ENCODE measurements around the gene GP5. TPM values are rescaled to one million over a fixed set of nuclear protein-coding genes. Genes with fewer than 3 reads are reported as not detected.

GP5 gene
- total RNA-seq, 2 donors from 2014 or later = not detected

DNA sequence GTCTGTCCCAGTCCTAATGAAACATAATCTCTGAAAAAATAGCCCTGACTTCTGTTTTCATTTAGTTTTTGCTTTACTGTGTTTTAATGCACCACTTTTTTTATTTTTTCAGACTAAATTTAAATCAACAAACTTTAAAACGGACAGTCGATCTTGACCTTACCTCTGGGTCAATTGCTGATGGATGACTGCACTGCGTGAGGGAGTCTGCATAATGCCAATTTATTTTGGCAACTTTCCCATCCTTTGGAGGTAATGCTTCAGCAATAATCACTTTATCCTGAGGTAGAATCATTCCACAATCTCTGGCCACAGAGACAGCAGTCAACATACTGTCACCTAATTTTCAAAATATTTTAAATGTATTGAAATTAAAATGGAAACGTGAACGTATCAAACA, 32.5 kb upstream of the GP5 start:
- TF ChIP-seq, protein P1, sequence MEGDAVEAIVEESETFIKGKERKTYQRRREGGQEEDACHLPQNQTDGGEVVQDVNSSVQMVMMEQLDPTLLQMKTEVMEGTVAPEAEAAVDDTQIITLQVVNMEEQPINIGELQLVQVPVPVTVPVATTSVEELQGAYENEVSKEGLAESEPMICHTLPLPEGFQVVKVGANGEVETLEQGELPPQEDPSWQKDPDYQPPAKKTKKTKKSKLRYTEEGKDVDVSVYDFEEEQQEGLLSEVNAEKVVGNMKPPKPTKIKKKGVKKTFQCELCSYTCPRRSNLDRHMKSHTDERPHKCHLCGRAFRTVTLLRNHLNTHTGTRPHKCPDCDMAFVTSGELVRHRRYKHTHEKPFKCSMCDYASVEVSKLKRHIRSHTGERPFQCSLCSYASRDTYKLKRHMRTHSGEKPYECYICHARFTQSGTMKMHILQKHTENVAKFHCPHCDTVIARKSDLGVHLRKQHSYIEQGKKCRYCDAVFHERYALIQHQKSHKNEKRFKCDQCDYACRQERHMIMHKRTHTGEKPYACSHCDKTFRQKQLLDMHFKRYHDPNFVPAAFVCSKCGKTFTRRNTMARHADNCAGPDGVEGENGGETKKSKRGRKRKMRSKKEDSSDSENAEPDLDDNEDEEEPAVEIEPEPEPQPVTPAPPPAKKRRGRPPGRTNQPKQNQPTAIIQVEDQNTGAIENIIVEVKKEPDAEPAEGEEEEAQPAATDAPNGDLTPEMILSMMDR (IDR thresholded peaks at IDR 0.05) = no peak
- TF ChIP-seq POLR2A (IDR thresholded peaks at IDR 0.05) = no peak
- Histone ChIP-seq H3K4me3 (no peak overlapping the region), H3K27me3 (no peaks in the 10 kb centered on the region), H3K4me1 (no peaks in the 10 kb centered on the region), H3K36me3 (replicated peaks in 1 of 2; ENCODE audit: insufficient read depth in 1 of 2, low read depth in 2 of 2) (peaks cover 0 to 43% of the 10 kb centered on the region in 2 donors), H3K9me3 (no peaks in the 10 kb centered on the region), H3K27ac (no peak overlapping the region)
- intact Hi-C loops (cut with DNase I) = no loop called here
- 56 to 61% methylated on average over 5 of the region's 5 CpGs for WGBS, 2 donors
- no peak for ATAC-seq
- no peak for DNase-seq

DNA sequence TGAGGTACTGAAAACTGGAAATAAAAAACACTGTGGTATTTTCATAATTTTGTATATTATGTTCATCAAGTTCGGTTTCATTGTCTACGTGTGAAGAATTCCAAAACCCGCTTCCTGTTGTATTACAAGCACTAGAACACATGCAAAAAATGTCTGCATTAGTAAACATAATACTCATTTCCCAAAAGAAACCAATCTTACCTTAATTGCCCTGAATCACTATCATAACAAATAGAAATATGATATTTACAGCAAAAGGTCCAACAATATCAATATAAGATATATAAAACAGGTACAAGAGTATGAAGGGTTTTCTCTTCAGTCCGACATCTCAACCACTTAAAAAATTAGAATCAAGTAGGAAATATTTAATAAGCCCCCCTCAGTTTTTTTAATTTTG, 26.3 kb upstream of the GP5 start:
- H3K4me1 ChIP-seq = no peaks in the 10 kb centered on the region
- no peak for TF ChIP-seq POLR2A (IDR thresholded peaks at IDR 0.05)
- TF ChIP-seq, protein P1 (IDR thresholded peaks at IDR 0.05) = no peak
- intact Hi-C loops (cut with DNase I) = no loop called here
- H3K9me3 ChIP-seq = no peaks in the 10 kb centered on the region
- 89 to 94% methylated on average over 4 of the region's 4 CpGs for whole genome bisulfite sequencing, 2 donors
- no peak for ATAC-seq
- no peak for DNase-seq
- H3K27ac ChIP-seq = no peak overlapping the region
- peaks cover 0 to 26% of the 10 kb centered on the region in 2 donors for H3K36me3 ChIP-seq (replicated peaks in 1 of 2; ENCODE audit: insufficient read depth in 1 of 2, low read depth in 2 of 2)
- no peak overlapping the region for H3K4me3 ChIP-seq
- H3K27me3 ChIP-seq = no peaks in the 10 kb centered on the region

DNA sequence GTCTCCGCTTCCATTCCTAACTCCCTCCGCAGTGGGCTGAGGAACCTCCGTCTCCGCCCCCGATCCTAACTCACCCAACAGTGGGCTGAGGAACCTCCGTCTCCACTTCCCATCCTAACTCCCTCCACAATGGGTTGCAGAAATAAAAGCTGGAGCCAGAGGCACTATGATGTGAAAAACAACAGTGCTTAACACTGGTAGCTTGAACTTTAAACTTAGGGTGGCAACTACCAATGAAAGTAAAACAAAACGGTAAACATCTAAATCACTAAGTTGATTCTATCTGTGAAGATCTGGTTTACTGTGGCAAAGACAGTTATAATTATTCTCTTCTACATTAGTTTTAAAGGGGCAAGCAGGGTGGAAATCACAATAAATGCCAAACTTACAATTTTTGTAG, 25.9 kb upstream of the GP5 start:
- H3K27me3 ChIP-seq = no peaks in the 10 kb centered on the region
- no peaks in the 10 kb centered on the region for H3K9me3 ChIP-seq
- 85 to 93% methylated on average over 7 of the region's 7 CpGs for WGBS, 2 donors
- ATAC-seq (no peak), DNase-seq (no peak)
- H3K36me3 ChIP-seq (replicated peaks in 1 of 2; ENCODE audit: insufficient read depth in 1 of 2, low read depth in 2 of 2) = peaks cover 0 to 21% of the 10 kb centered on the region in 2 donors
- H3K4me3 ChIP-seq = no peak overlapping the region
- no peak overlapping the region for H3K27ac ChIP-seq
- intact Hi-C loops (cut with DNase I) = no loop called here
- TF ChIP-seq POLR2A (IDR thresholded peaks at IDR 0.05) = no peak
- TF ChIP-seq, protein P1 (IDR thresholded peaks at IDR 0.05) = no peak
- H3K4me1 ChIP-seq = no peaks in the 10 kb centered on the region

DNA sequence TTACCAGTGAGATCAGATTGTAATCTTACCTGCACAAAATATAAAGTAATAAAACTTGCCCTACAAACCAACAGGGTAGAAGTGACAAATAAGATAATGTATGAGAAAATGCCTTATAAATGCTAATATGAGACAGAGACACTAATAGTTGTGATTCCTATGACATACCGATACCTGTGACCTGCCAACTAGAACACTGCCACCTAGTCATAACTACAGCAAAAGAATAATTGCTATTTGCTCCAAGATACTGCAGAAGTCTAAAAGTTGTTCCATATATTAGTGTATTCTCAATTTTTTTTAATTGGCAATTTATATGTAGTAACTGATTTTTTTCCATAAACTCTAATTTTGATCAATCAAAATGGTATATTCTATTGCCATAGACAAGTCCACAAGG, 25.3 kb upstream of the GP5 start:
- Histone ChIP-seq H3K36me3 (replicated peaks in 1 of 2; ENCODE audit: insufficient read depth in 1 of 2, low read depth in 2 of 2) (peaks cover 0 to 16% of the 10 kb centered on the region in 2 donors), H3K9me3 (no peaks in the 10 kb centered on the region), H3K27ac (no peak overlapping the region), H3K4me1 (no peaks in the 10 kb centered on the region), H3K4me3 (no peak overlapping the region), H3K27me3 (no peaks in the 10 kb centered on the region)
- DNase-seq = no peak
- intact Hi-C loops (cut with DNase I) = no loop called here
- ATAC-seq = no peak
- TF ChIP-seq, protein P1 (IDR thresholded peaks at IDR 0.05) = no peak
- no peak for TF ChIP-seq POLR2A (IDR thresholded peaks at IDR 0.05)
- WGBS, 2 donors = 83 to 96% methylated on average over 1 of the region's 1 CpG

DNA sequence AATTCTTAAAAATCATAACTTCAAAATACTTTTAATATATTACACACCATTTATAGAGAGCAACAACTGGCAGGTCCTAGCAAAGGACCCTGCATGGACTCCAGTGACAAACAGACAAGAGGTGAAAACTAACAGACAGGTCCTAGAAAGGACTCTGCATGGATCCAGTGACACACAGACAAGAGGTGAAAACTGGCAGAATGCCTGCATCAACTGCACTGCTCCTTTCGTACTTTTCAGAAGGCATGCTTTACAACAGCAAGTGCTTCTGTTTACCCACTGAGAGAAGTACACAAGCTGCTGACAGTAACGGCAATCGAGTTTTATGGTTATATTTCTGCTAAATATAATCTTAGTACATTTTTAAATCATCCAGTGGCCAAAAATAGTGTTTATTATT, 24.3 kb upstream of the GP5 start:
- intact Hi-C loops (cut with DNase I) = no loop called here
- no peaks in the 10 kb centered on the region for H3K4me1 ChIP-seq
- ATAC-seq (no peak), DNase-seq (no peak)
- no peaks in the 10 kb centered on the region for H3K9me3 ChIP-seq
- H3K36me3 ChIP-seq (replicated peaks in 1 of 2; ENCODE audit: insufficient read depth in 1 of 2, low read depth in 2 of 2) = peaks cover 0 to 15% of the 10 kb centered on the region in 2 donors
- no peak overlapping the region for H3K27ac ChIP-seq
- TF ChIP-seq POLR2A (IDR thresholded peaks at IDR 0.05) = no peak
- TF ChIP-seq, protein P1 (IDR thresholded peaks at IDR 0.05) = no peak
- no peaks in the 10 kb centered on the region for H3K27me3 ChIP-seq
- WGBS, 2 donors = 72 to 80% methylated on average over 3 of the region's 3 CpGs
- H3K4me3 ChIP-seq = no peak overlapping the region

Measured in body of pancreas (tissue), 4 donors.